GM23338 (cell line): Measurements from ENCODE around the gene BMPR1B. TPM values are rescaled to one million over a fixed set of nuclear protein-coding genes. Genes with fewer than 3 reads are reported as not detected.
A peak's percentile ranks its signal among the peaks of the same experiment; 100 is the strongest.

ENCODE experiments used
- ATAC-seq: fragments of 200-7000 bp; cut with Tn5 transposase; 3 replicates; pipeline ENCODE4 v1.9.1; 2020
- DNase-seq: peaks from one replicate; pipeline ENCODE4 v3.0.0-alpha.2; 2015; ENCODE audit warnings: low spot score
- H2AFZ ChIP-seq: fragments of 200-600 bp; sonication (generic); 2 replicates; pipeline ENCODE4 v1.8.0; 2016; ENCODE audit warnings: antibody characterized with exemption, mild to moderate bottlenecking, moderate library complexity
- H3F3A ChIP-seq: fragments of 200-600 bp; sonication (generic); replicated peaks from 2 replicates; pipeline ENCODE4 v1.8.0; 2017; ENCODE audit warnings: antibody characterized with exemption, mixed run types, low read depth
- H3K27ac ChIP-seq: fragments of 200-600 bp; sonication (generic); 2 replicates; pipeline ENCODE4 v1.6.1; 2016; ENCODE audit warnings: low read depth
- H3K27me3 ChIP-seq: fragments of 200-600 bp; sonication (generic); 2 replicates; pipeline ENCODE4 v1.8.0; 2016; ENCODE audit warnings: mild to moderate bottlenecking, mixed run types, moderate library complexity; ENCODE audit not compliant: insufficient read depth
- H3K36me3 ChIP-seq: fragments of 200-600 bp; sonication (generic); 2 replicates; pipeline ENCODE4 v1.8.0; 2016; ENCODE audit warnings: mild to moderate bottlenecking; ENCODE audit not compliant: insufficient read depth
- H3K4me1 ChIP-seq: fragments of 200-600 bp; sonication (generic); 2 replicates; pipeline ENCODE4 v1.8.0; 2016; ENCODE audit warnings: mild to moderate bottlenecking, moderate library complexity; ENCODE audit not compliant: insufficient read depth
- H3K4me2 ChIP-seq: fragments of 200-600 bp; sonication (generic); 2 replicates; pipeline ENCODE4 v1.7.1; 2017; ENCODE audit warnings: mixed run types
- H3K4me3 ChIP-seq: fragments of 200-600 bp; sonication (generic); 2 replicates; pipeline ENCODE4 v1.6.1; 2016; ENCODE audit warnings: mixed run types
- H3K79me2 ChIP-seq: fragments of 200-600 bp; sonication (generic); replicated peaks from 2 replicates; pipeline ENCODE4 v1.8.0; 2017; ENCODE audit warnings: mild to moderate bottlenecking; ENCODE audit not compliant: insufficient read depth
- H3K9me2 ChIP-seq: fragments of 200-600 bp; sonication (generic); 2 replicates; pipeline ENCODE4 v1.8.0; 2017; ENCODE audit not compliant: insufficient read depth
- H4K20me1 ChIP-seq: fragments of 200-600 bp; sonication (generic); replicated peaks from 2 replicates; pipeline ENCODE4 v1.8.0; 2017; ENCODE audit warnings: mild to moderate bottlenecking; ENCODE audit not compliant: insufficient read depth
- H3K27ac Mint-ChIP-seq: 2 replicates; pipeline ENCODE4 v1.8.0; 2020; ENCODE audit warnings: inconsistent platforms, mild to moderate bottlenecking, moderate library complexity, mixed read lengths
- H3K27me3 Mint-ChIP-seq: 3 replicates; pipeline ENCODE4 v1.8.0; 2022; ENCODE audit warnings: low read depth, mild to moderate bottlenecking, moderate library complexity, mixed read lengths, inconsistent platforms; ENCODE audit not compliant: insufficient read depth, poor library complexity
- H3K36me3 Mint-ChIP-seq: 3 replicates; pipeline ENCODE4 v1.8.0; 2021; ENCODE audit warnings: low read depth, mild to moderate bottlenecking, inconsistent platforms, moderate library complexity, mixed read lengths
- H3K4me1 Mint-ChIP-seq: 3 replicates; pipeline ENCODE4 v1.8.0; 2020; ENCODE audit warnings: mild to moderate bottlenecking, inconsistent platforms, mixed read lengths
- H3K4me3 Mint-ChIP-seq: 3 replicates; pipeline ENCODE4 v1.8.0; 2021; ENCODE audit warnings: moderate library complexity, mild to moderate bottlenecking, inconsistent platforms, mixed read lengths
- H3K9me3 Mint-ChIP-seq: 3 replicates; pipeline ENCODE4 v1.8.0; 2020; ENCODE audit warnings: moderate library complexity, mild to moderate bottlenecking, inconsistent platforms, mixed read lengths
- CREB1 ChIP-seq: fragments of 250-450 bp; sonication (Bioruptor Pico); IDR thresholded peaks from 2 replicates; pipeline ENCODE4 v1.5.0; 2020; ENCODE audit warnings: low read depth, mild to moderate bottlenecking, moderate library complexity
- EZH2 ChIP-seq: fragments of 200-600 bp; sonication (generic); IDR thresholded peaks from one replicate; pipeline ENCODE4 v1.8.0; 2017; ENCODE audit warnings: antibody characterized with exemption, mild to moderate bottlenecking, low read depth; ENCODE audit not compliant: unreplicated experiment
- EZH2phosphoT487 ChIP-seq: fragments of 200-600 bp; sonication (generic); IDR thresholded peaks from one replicate; pipeline ENCODE4 v1.8.1; 2018; ENCODE audit warnings: antibody characterized with exemption; ENCODE audit not compliant: unreplicated experiment
- JUNB ChIP-seq: IDR thresholded peaks from one replicate; pipeline ENCODE4 v1.6.1; 2016; ENCODE audit warnings: antibody characterized with exemption; ENCODE audit not compliant: unreplicated experiment
- NANOG ChIP-seq: IDR thresholded peaks from 2 replicates; pipeline ENCODE4 v1.6.1; 2016; ENCODE audit warnings: antibody characterized with exemption, borderline replicate concordance
- POLR2AphosphoS5 ChIP-seq: IDR thresholded peaks from 2 replicates; pipeline ENCODE4 v1.6.1; 2016; ENCODE audit warnings: antibody characterized with exemption, low read depth
- STAT1 ChIP-seq: IDR thresholded peaks from one replicate; pipeline ENCODE4 v1.6.1; 2016; ENCODE audit warnings: antibody characterized with exemption; ENCODE audit not compliant: unreplicated experiment
- ZNF114 ChIP-seq: fragments of 250-450 bp; sonication (Bioruptor Pico); IDR thresholded peaks from 2 replicates; pipeline ENCODE4 v1.5.0; 2020; ENCODE audit warnings: mild to moderate bottlenecking, moderate library complexity
- ZNF331 ChIP-seq: fragments of 250-450 bp; sonication (Bioruptor Pico); IDR thresholded peaks from 2 replicates; pipeline ENCODE4 v1.5.0; 2020; ENCODE audit warnings: low read depth, mild to moderate bottlenecking, moderate library complexity
- polyA plus RNA-seq: library from polyadenylated mRNA; unstranded; fragments of >200 nt; fragmentation: Nextera tagmentation; extraction: Ambion mirVana; gene quantifications from 2 replicates; pipeline ENCODE4 v1.2.1, GENCODE V29; 2016
- total RNA-seq: library from RNA; depleted of rRNA; stranded (reverse); fragments of >200 nt; shearing (Covaris generic); gene quantifications from 2 replicates; pipeline ENCODE4 v1.2.3, GENCODE V29; 2014
- TF ChIP-seq, protein P1 (sequence below): IDR thresholded peaks from one replicate; pipeline ENCODE4 v1.6.1; 2018; ENCODE audit warnings: antibody characterized with exemption; ENCODE audit not compliant: unreplicated experiment
- TF ChIP-seq, protein P2 (sequence below): IDR thresholded peaks from 2 replicates; pipeline ENCODE4 v1.6.1; 2016; ENCODE audit warnings: antibody characterized with exemption

BMPR1B gene
- total and polyA plus RNA-seq, 2 experiments from 2014 or later: 0.48 to 1.0 TPM

DNA sequence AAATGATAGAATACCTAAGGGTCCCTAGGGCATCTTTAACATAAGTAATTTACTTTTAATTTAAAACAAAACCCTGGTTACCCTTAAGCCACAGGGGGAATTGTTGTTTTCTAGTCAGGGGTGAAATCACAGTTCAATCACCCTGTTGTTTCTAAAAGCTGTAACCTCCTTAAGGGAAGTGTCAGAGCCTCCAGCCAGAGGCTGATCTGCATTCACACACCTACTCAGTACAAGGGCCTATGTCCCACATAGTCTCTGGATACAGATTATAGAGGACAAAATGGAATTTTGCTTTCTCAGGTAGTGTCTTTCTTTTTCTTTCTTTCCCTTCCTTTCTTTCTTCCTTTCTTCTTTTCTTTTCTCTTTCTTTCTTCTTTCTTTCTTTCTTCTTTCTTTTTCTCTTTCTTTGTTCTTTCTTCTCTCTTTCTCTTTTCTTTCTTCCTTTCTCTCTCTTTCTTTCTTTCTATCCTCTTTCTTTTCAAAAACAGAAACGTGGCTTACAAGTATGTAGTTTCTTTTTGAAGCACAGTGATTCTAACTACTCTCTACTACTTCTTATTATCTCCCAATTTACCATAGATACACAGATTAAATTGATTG is 31.1 kb upstream of the BMPR1B start:
- H4K20me1 ChIP-seq: no peaks in the 10 kb centered on the region
- ATAC-seq: peak; percentile 67
- H3K36me3 ChIP-seq: no peaks in the 10 kb centered on the region
- no peaks in the 10 kb centered on the region for H3K79me2 ChIP-seq
- no peaks in the 10 kb centered on the region for H3K9me3 Mint-ChIP-seq
- no peak for TF ChIP-seq NANOG
- TF ChIP-seq, protein P1, sequence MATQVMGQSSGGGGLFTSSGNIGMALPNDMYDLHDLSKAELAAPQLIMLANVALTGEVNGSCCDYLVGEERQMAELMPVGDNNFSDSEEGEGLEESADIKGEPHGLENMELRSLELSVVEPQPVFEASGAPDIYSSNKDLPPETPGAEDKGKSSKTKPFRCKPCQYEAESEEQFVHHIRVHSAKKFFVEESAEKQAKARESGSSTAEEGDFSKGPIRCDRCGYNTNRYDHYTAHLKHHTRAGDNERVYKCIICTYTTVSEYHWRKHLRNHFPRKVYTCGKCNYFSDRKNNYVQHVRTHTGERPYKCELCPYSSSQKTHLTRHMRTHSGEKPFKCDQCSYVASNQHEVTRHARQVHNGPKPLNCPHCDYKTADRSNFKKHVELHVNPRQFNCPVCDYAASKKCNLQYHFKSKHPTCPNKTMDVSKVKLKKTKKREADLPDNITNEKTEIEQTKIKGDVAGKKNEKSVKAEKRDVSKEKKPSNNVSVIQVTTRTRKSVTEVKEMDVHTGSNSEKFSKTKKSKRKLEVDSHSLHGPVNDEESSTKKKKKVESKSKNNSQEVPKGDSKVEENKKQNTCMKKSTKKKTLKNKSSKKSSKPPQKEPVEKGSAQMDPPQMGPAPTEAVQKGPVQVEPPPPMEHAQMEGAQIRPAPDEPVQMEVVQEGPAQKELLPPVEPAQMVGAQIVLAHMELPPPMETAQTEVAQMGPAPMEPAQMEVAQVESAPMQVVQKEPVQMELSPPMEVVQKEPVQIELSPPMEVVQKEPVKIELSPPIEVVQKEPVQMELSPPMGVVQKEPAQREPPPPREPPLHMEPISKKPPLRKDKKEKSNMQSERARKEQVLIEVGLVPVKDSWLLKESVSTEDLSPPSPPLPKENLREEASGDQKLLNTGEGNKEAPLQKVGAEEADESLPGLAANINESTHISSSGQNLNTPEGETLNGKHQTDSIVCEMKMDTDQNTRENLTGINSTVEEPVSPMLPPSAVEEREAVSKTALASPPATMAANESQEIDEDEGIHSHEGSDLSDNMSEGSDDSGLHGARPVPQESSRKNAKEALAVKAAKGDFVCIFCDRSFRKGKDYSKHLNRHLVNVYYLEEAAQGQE: no peak
- no peak for TF ChIP-seq CREB1 (CRISPR knock-in tag)
- TF ChIP-seq EZH2: no peak
- H3K27me3 ChIP-seq: no peaks in the 10 kb centered on the region
- H3K4me1 Mint-ChIP-seq: peaks cover 9% of the 10 kb centered on the region
- no peaks in the 10 kb centered on the region for H3K4me1 ChIP-seq
- DNase-seq: no peak
- no peak overlapping the region for H3K4me3 ChIP-seq
- no peak overlapping the region for H3K27ac ChIP-seq
- no peaks in the 10 kb centered on the region for H3K9me2 ChIP-seq
- H3K27me3 Mint-ChIP-seq: peaks cover 3% of the 10 kb centered on the region
- no peak overlapping the region for H3K27ac Mint-ChIP-seq
- H3K4me3 Mint-ChIP-seq: no peak overlapping the region
- peak overlapping the region; percentile 8; the same call in 1 of the 2 replicates for H2AFZ ChIP-seq
- no peak overlapping the region for H3K4me2 ChIP-seq
- no peaks in the 10 kb centered on the region for H3K36me3 Mint-ChIP-seq
- no peaks in the 10 kb centered on the region for H3F3A ChIP-seq

DNA sequence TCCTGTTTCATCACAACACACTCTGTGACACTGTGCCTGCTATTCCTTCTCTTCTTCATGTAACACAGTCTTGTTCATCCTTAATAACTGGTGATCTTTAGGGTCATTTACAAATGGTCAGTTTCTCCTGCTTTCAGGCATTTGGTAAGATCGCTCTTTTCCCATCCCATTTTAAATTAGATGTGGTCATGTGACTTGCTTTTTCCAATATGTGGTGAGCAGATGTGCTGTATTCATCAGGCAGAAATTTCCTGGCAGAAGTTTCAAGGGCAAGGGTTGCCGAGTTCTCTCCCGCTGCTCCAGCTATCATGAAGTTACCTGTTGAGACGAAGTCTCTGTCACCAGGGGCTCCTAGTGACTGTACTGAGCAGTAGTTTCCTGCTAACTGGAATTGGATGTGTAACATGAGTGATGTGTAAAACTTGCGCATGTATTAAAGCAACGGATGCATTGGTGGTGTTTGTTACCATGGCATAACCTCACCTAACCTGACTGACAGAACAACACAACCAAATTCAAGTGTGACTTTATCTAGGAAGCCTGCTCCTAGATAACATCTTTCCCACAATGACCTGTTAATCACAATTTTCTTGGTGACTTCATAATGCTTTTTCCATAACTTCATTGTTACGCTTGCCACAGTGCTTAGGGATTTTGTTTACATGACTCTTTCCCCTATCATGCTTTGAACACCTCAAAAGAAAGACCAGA is 29.5 kb upstream of the BMPR1B start:
- Histone ChIP-seq H2AFZ (peak overlapping the region; percentile 50; the same call in 1 of the 2 replicates), H3K4me2 (no peak overlapping the region), H3K4me1 (no peaks in the 10 kb centered on the region), H3K27ac (no peak overlapping the region), H4K20me1 (no peaks in the 10 kb centered on the region), H3K27me3 (no peaks in the 10 kb centered on the region), H3K4me3 (no peak overlapping the region), H3K36me3 (no peaks in the 10 kb centered on the region), H3F3A (no peaks in the 10 kb centered on the region), H3K79me2 (no peaks in the 10 kb centered on the region), H3K9me2 (no peaks in the 10 kb centered on the region)
- no peak for ATAC-seq
- Mint-ChIP-seq H3K4me1 (peaks cover 9% of the 10 kb centered on the region), H3K4me3 (no peak overlapping the region), H3K36me3 (no peaks in the 10 kb centered on the region), H3K27me3 (peaks cover 3% of the 10 kb centered on the region), H3K9me3 (no peaks in the 10 kb centered on the region), H3K27ac (no peak overlapping the region)
- no peak for DNase-seq
- TF ChIP-seq ZNF331: no peak
- TF ChIP-seq ZNF114: no peak
- no peak for TF ChIP-seq EZH2
- TF ChIP-seq STAT1: no peak
- no peak for TF ChIP-seq JUNB
- no peak for TF ChIP-seq CREB1 (CRISPR knock-in tag)
- no peak for TF ChIP-seq POLR2AphosphoS5
- no peak for TF ChIP-seq EZH2phosphoT487
- TF ChIP-seq, protein P1: no peak
- TF ChIP-seq, protein P2, sequence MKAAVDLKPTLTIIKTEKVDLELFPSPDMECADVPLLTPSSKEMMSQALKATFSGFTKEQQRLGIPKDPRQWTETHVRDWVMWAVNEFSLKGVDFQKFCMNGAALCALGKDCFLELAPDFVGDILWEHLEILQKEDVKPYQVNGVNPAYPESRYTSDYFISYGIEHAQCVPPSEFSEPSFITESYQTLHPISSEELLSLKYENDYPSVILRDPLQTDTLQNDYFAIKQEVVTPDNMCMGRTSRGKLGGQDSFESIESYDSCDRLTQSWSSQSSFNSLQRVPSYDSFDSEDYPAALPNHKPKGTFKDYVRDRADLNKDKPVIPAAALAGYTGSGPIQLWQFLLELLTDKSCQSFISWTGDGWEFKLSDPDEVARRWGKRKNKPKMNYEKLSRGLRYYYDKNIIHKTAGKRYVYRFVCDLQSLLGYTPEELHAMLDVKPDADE: no peak
